Stimulated activated CD4-positive, alpha-beta T cell treated with anti-CD3 and anti-CD28 coated beads, Interleukin-4, amount 100 ng/mL, for 1 hour (primary cell): ENCODE results near the gene MAP7.

ENCODE experiments used
- DNase-seq: peaks from one replicate; pipeline ENCODE4 v3.0.0-alpha.2; 2020

Gene MAP7

DNA sequence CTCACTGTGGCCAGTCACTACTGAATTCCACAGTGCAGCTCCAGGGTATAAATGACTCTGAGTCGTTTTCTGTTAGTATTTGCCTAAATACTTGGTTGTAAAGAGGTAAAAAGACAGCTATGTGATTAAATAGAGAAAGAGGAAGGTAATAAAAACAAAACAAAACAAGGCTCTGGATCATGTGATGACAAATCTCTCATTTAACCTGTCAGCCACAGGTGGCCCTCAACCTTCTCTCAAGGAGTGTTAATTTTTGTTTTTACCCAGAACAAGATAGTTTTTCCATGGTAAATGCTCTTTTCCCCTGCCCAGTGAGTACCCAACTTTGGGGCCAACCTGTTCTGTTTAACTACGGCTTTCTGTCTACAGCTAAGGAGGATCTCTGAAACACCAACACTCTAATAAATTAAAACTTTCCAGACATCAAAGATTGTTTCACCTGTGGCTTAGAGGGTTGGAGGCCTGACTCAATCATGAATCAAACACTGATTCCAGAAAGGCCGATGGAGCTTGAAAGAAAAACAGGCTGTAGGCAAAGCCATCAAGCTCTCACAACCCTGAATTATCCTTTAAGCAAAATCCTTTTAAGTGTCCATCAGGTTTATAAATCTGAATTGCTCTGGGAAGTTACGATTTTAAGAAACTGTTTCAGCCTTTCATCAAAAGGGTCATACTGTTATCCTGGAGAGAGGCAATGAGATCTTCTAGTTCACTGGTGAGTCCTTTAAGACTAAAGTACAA, 179.1 kb downstream of the MAP7 start:
- no peak for DNase-seq

DNA sequence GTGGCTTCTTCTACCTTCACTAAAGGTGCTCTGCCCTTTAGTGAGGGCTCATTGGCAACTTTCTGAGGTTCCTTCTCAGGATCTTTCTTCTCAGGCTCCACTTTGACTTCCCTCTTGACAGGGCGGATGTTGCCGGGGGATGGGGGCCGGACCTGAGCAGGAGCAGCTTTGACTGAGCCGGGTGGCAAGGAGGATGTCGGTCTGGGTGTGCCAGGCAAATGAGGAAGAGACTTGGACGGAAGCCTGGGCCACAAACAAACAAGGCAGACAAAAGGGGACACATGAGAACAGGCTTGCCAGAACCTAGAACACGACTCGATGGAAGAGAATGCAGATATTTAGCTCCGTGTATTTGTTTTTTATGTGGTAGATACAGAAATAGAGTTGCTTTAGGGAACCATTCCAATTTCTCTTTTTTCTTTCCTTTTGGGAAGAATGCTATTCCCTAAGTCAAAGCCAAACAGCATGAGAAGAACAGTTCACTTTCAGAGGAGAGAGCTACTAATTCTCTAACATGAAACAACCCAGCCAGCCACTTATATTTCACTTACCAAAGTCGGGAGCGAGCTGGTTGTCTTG, 184.4 kb downstream of the MAP7 start:
- DNase-seq: peak; percentile 11

DNA sequence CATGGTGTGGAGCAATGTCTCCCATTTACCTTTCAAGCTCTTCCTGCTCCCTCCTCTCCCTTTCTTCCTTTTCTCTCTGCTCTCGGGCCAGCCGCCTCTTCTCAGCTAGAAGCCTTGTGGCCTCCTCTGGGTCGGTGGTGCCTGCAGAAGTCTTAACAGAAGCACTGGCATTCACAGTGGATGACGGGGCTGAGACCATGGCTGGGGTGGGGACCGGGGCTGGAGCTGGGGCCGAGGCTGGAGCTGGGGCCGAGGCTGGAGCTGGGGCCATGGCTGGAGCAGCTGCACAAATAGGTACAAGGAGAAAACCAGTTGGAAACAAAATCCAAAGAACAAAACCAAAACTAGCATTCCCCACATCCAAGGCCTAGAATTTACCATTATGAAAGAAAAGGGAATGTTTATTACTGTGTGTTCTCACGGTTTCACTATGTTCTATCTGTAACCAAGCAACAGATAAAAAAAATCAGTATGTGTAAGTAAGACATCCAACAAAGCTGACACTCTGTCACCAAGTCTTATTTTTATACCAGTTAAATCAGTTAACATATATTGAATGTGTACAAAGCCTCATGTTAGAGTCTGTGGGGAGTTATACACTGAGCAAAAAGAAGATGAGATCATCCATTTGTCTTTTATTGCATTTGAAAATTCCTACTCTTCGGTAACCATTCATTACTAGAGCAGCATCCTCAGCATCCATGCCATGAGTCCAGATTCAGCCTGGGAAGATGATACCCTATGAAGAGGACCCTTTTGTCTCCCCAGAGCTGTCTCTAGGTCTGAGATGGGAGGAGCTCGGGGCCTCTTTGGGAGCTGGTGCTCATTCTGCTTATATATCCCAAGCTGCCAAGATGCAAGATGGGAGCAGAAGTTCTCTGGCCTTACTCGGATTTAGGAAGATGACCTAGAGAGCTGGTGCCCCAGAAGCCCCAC, 187.5 kb downstream of the MAP7 start:
- DNase-seq: no peak

DNA sequence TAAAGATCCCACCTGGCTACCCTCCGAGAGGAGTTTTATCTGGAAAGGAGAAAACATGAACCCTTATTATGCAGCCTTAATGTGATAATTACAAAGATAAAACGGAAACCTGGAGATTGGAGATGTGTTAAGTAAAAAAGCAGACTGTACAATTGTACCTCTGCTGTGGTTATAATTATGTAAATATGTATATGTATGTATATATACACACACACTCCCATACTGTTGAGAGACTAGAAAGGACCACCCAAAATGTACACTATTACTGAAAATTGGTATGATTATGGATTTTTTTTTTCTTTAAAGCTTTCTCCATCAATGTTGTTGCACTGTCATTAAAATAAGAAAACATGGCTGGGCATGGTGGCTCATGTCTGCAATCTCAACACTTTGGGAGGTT, 188.4 kb downstream of the MAP7 start:
- no peak for DNase-seq

DNA sequence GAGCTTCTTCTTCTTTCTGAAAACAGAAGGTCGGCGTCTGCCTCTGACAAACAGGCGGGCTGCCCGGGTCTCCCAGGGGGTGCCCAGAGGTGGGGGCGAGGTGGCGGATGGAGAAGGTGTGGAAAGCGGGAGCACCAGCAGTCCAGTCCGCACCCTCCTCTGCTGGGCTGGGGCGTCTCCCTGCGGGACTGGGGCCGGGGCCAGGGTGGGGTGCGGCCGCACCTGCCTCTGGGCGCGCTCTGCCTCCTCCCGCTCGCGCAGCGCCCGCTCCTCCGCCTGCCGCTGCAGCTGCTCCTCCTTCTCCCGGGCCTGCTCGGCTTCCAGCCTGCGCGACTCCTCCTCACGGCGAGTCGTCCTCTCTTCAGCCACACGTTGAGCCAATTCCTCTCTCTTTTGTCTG, 189.4 kb downstream of the MAP7 start:
- no peak for DNase-seq

DNA sequence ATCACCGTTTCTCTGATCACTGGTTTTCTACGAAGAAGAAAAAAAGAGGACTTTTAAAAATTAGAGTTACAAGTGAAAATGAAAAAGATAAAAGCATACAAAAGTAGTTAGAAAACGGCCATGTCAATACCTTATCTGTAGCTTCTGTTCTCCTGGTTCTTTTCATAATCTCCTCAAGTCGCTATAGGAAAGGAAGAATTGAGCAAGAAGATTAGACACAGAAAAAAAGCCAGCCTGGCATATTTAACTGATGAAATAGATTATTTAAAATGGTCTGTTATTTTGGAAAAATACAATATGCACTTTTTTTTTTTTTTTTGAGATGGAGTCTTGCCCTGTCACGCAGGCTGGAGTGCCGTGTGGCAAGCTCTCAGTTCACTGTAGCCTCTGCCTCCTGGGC, 190.4 kb downstream of the MAP7 start:
- no peak for DNase-seq

DNA sequence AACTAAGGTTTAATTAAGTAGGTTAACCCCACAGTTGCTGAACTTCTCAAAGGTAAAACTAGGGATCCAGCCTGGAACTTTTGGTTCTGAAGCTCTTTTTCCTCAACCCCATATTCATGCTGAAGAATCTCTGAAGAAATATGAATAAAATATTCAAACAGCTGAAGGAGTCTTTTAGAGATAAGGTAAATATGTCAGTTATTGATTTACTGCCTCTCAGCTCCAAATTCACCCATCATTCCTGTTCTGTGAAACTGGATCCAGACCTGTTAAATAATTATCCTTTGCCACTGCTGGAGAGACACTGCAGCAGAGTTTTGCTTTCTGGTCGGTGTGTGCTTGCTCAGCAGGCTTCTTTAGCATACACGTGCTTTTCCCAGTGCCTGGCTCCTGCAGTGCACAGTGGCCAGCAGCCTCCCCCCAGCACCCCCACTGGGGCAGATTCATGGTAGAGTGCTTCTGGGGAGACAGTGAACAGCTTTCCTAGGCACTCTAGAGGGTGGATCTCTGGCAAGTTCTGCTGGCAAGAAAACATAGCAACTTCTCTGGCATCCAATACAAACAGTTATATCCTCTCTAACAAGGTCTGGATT, 198.6 kb downstream of the MAP7 start:
- DNase-seq: no peak

DNA sequence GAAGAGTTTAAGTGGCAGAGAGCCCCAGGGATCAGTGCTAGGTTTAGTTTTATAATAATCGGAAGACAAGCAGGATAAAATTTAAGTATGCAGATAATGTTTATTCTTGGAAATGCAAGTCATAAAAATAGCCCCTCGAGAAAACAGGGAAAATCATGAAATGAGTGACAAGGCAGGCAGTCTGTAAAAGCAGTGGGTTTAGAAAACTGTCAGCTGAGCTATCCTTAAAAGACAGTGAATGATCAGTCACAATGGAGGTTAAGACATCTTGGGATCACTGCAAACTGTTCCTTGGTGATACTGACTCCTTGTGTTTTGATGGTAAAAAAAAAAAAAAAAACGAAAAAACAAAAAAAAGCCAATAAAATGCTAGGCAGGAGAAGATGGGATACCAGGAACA, 199.3 kb downstream of the MAP7 start:
- no peak for DNase-seq

DNA sequence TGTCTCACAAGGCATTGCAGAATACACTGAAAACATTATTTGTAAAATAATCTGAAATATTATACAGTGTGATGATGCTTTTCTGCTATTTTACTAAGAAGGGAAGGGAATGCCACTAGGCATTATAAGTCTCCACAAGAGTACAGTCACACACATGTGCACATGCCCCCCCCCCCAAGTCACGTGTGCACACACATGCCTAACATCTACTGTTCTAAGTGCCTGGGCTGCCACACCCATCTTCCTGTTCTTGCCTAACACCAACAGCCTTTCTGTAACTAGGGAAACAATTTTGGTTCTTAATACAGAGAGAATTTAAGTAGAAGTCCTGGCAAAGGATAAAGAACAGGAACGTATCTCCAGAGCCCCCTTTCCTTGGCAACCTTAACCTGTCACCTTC, 202.4 kb downstream of the MAP7 start:
- DNase-seq: no peak

DNA sequence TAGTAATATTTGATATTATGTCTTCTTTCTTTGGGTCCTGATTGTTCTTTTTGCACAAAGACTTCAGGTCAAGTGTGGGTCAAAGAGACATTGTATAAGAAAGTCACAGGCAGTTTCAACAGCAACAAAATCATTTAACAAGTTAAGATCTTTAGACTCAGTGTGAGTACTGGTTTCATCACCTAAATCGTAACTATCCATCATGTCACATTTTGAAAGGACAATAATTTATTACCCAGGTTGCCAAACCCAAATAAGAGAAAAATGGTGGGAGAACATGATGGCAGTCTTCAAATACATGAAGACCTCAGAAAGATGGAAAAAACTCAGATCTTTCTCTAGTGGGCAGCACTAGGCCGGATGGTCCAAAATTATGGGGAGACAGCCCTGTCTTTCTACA, 205.1 kb downstream of the MAP7 start:
- no peak for DNase-seq

DNA sequence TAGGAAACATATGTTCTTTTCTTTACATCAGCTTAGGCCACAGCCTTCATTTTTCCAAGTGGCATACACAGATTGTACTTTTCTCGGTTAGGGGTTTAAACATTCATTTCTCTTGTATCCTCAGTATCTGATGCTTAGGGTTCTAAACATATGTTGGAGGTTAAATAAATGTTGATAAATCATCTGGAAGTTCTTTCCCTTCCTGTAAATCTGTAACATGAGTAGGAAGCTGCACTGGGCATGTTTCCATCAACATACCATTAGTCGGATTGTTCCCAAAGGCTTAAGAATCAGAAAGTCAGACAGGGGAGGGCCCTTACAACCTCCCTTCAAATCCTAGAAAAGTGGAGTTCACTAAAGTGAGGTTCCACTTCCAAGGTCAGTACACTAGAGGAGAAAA, 205.8 kb downstream of the MAP7 start:
- DNase-seq: no peak

DNA sequence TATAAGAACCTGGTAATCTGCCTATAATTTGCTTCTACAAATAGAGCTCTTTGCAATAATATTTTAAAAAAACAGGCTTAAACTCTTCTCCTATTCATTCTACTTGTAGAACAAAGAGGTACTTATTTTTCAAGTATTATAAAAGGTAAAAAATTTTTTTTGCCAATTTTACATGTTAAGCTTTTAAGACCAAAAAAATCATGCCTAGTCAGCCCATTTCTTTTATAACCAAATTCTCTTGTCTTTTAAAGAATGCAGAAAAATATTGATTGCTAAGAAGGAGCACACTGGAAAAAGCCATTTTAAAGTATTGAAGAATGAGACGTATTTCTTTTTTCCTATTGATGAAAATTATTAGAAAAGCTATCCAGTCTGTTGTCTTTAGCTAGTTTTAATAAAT, 206.5 kb downstream of the MAP7 start:
- DNase-seq: no peak

DNA sequence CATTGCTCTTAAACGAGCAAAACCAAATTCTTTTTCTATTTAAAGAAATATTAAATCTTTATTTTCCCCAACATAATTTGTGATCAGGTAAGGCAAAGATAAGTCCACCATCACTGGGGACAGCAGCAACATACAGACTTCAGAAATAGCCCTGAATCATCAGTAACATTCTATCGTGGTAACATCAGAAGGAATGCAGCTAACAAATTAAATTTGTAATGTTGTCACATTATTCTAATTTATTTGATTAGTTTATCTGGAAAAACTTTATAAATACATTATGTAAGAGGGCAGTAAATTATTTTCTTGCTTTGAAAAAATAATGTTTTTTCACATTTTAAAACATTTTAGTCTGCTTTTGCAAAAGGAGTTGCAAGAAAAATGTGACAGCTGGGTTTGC, 206.9 kb downstream of the MAP7 start:
- no peak for DNase-seq

DNA sequence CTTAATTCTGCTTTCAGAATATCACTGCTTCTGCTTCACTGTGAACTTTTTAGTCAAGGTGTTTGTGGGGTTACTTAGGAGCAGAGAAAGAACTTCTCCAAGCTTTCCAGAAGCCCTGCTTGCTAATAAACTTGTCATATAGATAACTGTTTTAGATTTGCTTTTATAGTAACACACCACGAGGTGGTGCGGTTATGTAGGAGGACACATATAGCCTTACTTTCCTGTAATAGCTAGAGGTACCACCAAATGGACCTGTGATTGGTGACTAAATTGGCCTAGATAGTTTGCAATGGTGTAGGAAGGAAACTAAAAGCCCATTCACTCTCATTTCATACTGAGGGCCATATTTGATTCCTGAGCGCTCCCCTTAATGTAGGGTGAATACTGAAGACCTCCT, 208.3 kb downstream of the MAP7 start:
- DNase-seq: no peak

DNA sequence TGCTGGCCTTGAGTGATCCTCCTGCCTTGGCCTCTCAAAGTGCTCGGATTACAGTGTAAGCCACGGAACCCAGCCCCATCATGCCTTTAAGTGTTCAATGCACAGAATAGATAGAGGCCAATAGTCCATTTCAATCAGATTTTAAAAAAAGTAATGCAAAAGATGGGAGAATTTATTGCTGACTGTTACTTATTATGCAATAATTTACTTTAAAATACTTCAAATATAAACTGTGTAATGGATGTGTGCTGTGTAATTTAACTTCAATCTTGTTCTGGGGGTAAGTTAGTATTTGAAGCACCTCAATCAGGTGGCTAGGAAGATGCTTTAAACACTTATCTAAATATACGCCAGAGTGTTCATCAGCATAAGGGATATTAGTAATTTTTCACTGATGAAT, 208.9 kb downstream of the MAP7 start:
- no peak for DNase-seq

DNA sequence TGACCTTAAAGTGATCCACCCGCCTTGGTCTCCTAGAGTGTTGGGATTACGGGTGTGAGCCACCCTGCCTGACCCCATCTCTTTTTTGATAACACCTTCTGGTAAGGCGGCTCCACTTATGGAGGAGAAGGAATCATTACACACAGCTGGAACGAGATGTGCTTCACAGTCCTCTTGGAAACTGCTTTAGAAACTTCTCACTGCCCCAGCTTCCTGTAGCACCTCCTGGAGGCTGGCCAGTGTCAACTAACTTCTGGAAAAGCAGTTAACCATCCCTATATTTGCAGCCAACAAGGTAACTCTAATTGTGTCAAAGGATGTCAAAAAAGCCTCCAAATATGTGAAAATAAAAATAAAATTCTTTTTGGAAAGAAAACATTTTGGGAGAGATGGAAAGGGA, 211.7 kb downstream of the MAP7 start:
- no peak for DNase-seq

DNA sequence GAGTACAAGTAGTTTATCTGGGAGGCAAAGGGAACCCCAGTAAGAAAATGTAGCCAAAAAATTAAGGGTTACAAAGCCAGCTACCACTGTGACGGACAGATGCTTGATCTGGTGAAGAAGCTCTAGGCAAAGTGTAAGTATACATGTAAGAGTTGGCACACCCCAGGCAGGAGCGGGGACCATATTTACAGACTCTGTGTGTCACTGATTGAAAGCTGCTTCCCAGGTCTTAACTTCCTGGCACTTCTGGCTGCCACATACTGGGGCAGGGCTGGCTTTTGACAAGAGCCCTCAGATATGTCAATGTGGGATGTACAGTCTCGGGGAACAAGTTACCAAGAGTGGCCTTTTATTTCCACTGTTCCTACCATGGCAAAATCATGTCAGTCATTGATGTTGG, 212.6 kb downstream of the MAP7 start:
- DNase-seq: no peak

DNA sequence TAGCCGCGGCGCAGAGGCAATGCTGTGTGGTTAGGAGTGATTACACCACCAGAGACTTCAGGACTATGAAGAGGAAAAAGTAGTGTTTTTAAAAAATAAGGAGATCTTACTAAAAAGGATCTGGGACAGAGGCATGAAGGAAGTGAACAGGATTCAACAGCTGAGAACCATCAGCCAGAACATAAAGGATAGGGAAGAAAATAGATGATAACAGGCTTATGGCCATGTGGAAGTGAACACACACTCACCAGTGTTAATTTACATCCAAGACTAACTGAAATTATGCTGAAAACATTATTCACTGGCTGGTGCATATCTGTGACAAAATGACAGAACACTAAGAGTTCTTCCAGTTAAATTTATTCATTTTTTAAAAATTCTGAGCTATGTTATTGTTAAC, 213.1 kb downstream of the MAP7 start:
- DNase-seq: no peak

DNA sequence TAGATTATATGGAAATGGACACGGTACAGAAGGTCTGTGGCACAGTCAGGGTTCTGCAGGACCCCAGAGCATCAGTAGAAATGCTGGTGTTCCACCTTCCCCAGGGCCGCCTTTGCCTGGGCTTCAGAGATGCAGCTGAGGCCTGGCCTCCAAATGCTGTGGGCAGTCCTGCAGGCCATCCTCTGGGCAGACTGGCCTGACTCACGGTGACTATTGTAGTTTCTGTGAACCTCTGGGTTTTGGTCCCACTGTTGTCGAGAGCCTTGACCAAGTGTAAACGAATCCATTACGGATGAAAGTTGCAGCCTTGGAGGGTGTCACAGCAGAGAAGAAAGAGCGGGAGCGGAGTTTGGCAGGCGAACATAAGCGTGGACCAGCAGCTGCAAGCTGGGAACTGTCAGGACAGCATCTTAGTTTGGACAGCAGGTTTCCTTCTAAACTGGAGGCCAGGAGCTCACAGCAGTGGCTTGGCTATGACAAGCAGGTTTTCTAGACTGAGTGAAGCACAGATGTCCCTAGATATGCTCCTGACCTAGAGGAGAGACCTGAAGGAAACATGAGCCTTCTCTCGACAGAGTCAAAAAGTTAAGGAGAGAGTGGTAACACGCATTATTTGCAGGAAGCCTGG, 214.4 kb downstream of the MAP7 start:
- no peak for DNase-seq

DNA sequence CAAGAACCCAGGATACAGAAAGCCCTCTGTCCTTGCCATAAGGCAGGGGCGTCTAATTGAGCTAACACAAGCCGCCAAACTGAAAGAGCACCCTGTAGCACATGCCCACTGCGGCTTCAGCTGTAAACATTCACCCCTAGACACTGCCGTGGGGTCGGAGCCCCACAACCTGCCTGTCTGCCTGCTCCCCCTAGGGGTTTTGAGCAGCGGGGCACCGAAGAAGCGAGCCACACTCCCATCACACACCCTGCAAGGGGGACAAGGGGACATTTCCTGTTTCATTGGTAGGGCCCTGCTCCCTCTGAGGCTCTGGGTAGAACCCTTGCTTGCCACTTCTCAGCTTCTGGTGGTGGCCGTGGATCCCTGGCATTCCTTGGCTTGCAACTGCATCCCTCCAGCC, 215.4 kb downstream of the MAP7 start:
- DNase-seq: no peak

DNA sequence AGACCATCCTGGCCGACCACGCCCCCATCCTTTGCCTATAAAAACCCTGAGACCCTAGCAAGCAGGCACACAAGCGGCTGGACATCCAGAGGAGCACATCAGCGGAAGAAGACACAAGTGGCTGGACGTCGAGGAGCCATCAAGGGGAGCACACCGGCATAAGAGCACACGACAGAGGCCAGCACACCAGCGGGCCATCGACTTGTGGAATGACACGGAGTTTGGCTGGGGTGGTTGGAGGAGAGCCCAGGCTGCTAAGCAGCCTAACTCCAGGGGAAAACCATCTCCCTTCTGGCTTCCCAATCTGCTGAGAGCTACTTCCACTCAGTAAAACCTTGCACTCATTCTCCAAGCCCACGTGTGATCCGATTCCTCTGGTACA, 215.8 kb downstream of the MAP7 start:
- no peak for DNase-seq

DNA sequence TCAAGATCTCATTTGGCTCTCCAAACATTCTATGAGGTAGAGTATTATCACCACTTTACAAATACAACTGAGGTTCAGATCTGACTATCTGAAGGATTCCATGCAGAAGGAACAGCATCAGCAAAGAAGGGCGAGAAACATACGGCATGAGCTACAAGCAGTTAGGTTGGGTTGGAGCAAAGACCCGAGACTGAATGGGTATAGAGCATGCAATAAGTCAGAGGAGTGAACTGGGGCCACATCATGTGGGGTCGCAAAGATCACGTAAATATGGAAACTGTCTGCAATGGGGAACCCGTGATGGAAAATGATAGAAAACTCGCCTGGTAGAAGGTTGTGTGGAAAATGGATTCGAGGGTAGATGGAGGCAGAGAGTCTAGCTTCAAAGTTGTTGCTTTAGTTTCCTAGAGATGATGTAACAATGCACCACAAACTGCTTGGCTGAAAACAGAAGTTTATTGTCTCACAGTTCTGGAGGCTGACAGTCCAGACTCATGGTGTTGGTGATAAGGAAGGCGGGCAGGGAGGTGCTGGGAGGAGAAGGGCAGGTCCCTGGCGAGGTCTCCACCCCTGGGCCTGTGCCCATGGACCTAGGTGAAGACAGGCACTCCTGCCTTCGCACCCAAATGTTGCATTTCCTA, 216.3 kb downstream of the MAP7 start:
- no peak for DNase-seq

DNA sequence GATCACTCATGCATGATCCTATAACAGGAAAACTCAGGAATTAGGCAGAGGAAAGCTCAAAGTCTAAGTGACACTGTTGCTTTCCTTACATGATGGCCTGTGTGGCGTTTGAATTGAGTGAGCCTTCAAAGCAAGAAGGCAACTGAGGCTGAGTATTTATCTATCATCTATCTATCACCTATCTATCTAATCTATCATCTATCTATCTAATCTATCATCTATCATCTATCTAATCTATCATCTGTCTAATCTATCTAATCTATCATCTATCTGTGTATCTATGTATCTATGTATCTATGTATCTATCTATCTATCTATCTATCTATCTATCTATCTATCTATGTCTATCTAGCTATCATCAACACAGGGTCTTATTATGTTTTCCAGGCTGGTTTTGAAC, 218.8 kb downstream of the MAP7 start:
- no peak for DNase-seq
